Measurements from ENCODE around the gene LGALS7. TPM values are rescaled to one million over a fixed set of nuclear protein-coding genes. Genes with fewer than 3 reads are reported as not detected.
A peak's percentile ranks its signal among the peaks of the same experiment; 100 is the strongest.
"Not testable (repeated sequence)": the region's sequence is repeated elsewhere in the genome, so short reads cannot be mapped to it uniquely, and the experiment has no call there.

Gene LGALS7
- total and polyA plus RNA-seq, 2 of the 13 experiments (the other 11 are each of a cell fraction or from before 2014, with no cell fraction given), result 0.73 TPM; not detected in 1

GRCh38 chr19:38760805-38761517, 12.4 kb downstream of the LGALS7 start:
- ATAC-seq; BruUV-seq (replicated peaks); H3K27me3 ChIP-seq (ENCODE audit: control insufficient read depth in 1 of 2, insufficient read depth in 2 of 2, low read length in 2 of 2); FAIRE-seq; H4K20me1 ChIP-seq (ENCODE audit: insufficient read depth, low read length); H3K36me3 ChIP-seq (replicated peaks in 1 of 2; ENCODE audit: control insufficient read depth in 1 of 2, insufficient read depth in 2 of 2, low read length in 2 of 2); CTCF ChIA-PET (ENCODE audit: low intra/inter-chr PET ratio, low total read pairs); H2AFZ ChIP-seq (ENCODE audit: low read length); intact Hi-C loops (cut with micrococcal nuclease; ENCODE audit: unreplicated experiment); H3K9me3 ChIP-seq (ENCODE audit: low read length); DNase-seq (ENCODE audit: low spot score); in situ Hi-C loops (cut with HindIII; ENCODE audit: extremely low pct_ligation_motif_present, low pct_unique_long_range_greater_than_20kb): not testable (repeated sequence)
- Histone ChIP-seq H3K79me2 (ENCODE audit: insufficient read depth, low read length) (peaks cover 15% of the 10 kb centered on the region), H3K9ac (ENCODE audit: insufficient read depth, low read depth, low read length) (peak overlapping the region; percentile 64; the same call in 1 of the 2 replicates), H3K4me1 (ENCODE audit: insufficient read depth, low read length) (peaks cover 66% of the 10 kb centered on the region), H3K27ac (ENCODE audit: extremely low read length, insufficient read depth, low read length) (peak overlapping the region; percentile 95), H3K4me2 (ENCODE audit: low read depth, low read length) (peak overlapping the region; percentile 84), H3K4me3 (replicated peaks in 1 of 3; ENCODE audit: insufficient read depth in 1 of 3, low read depth in 2 of 3, low read length in 3 of 3) (peak overlapping the region in 1 of 3 experiments; percentile 10; a peak in 1 of 6 replicates)
- peak; percentile 77; the same call in 1 of the 2 replicates for TF ChIP-seq ZBTB38 (CRISPR knock-in tag; IDR thresholded peaks at IDR 0.05)
- peak; percentile 85 for TF ChIP-seq HNRNPK (IDR thresholded peaks at IDR 0.05; ENCODE audit: low read depth, low read length, poor library complexity, severe bottlenecking)
- 0 out of 2 replicates have a peak, but pooled peaks have one; percentile 34 for TF ChIP-seq ADNP (CRISPR knock-in tag; IDR thresholded peaks at IDR 0.05)
- 77% methylated on average over 6 of the region's 6 CpGs for WGBS (ENCODE audit: low lambda C conversion rate)
- POLR2A ChIA-PET, result interaction anchor here (1.0 to 4.0 kb wide), 3 partner anchors 12 to 111 kb away, joined by 3 to 16 read pairs (median 7); partner anchors contain the start of gene ECH1

DNA sequence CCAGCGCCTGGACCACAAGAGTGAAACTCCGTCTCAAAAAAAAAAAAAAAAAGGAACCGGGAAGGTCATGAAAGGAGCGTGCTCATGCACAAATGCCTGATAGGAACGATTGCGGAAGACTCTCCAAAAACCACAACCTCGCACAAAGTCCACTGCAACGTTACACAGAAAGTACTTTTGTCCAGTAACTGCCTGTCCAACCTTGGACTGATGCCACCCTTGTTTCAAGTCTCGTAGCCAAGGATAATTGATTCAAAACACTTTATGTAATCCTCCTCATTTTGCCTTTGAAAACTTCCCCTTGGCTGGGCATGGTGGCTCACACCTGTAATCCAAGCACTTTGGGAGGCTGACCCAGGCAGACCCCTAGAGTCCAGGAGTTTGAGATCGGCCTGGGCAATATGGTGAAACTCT, 13.7 kb downstream of the LGALS7 start:
- Histone ChIP-seq H3K4me3 (replicated peaks in 1 of 3; ENCODE audit: insufficient read depth in 1 of 3, low read depth in 2 of 3, low read length in 3 of 3) (no peak overlapping the region), H3K4me2 (ENCODE audit: low read depth, low read length) (peak overlapping the region; percentile 62), H3K36me3 (replicated peaks in 1 of 2; ENCODE audit: control insufficient read depth in 1 of 2, insufficient read depth in 2 of 2, low read length in 2 of 2) (no peaks in the 10 kb centered on the region), H3K79me2 (ENCODE audit: insufficient read depth, low read length) (peaks cover 15% of the 10 kb centered on the region), H3K9ac (ENCODE audit: insufficient read depth, low read depth, low read length) (peak overlapping the region; percentile 47), H3K27ac (ENCODE audit: extremely low read length, insufficient read depth, low read length) (peak overlapping the region; percentile 95), H3K9me3 (ENCODE audit: low read length) (no peaks in the 10 kb centered on the region), H3K27me3 (ENCODE audit: control insufficient read depth in 1 of 2, insufficient read depth in 2 of 2, low read length in 2 of 2) (no peaks in the 10 kb centered on the region), H3K4me1 (ENCODE audit: insufficient read depth, low read length) (peaks cover 71% of the 10 kb centered on the region), H4K20me1 (ENCODE audit: insufficient read depth, low read length) (no peaks in the 10 kb centered on the region), H2AFZ (ENCODE audit: low read length) (no peak overlapping the region)
- ATAC-seq (peak; percentile 77), FAIRE-seq (peak; percentile 97), DNase-seq (ENCODE audit: low spot score) (peak; percentile 98)
- CTCF ChIA-PET (ENCODE audit: low intra/inter-chr PET ratio, low total read pairs), result no interaction called here
- 3% methylated on average over 10 of the region's 10 CpGs for WGBS (ENCODE audit: low lambda C conversion rate)
- no TSS peak for BruUV-seq (replicated peaks)
- in situ Hi-C loops (cut with HindIII; ENCODE audit: extremely low pct_ligation_motif_present, low pct_unique_long_range_greater_than_20kb) (no loop called here), intact Hi-C loops (cut with micrococcal nuclease; ENCODE audit: unreplicated experiment) (no loop called here)
- POLR2A ChIA-PET, result interaction anchor here (0.8 to 4.0 kb wide), 4 partner anchors 12 to 110 kb away, joined by 3 to 16 read pairs (median 6); partner anchors contain the start of gene ECH1
- TF ChIP-seq MATR3 (CRISPR knock-in tag; IDR thresholded peaks at IDR 0.05) (no peak), ZNF574 (CRISPR knock-in tag; IDR thresholded peaks at IDR 0.05) (peak; percentile 57), ATF4 (CRISPR knock-in tag; IDR thresholded peaks at IDR 0.05) (peak in 1 of 2 experiments; percentile 63; a peak in 2 of 4 replicates), TBP (CRISPR knock-in tag; IDR thresholded peaks at IDR 0.05) (no peak), ELF3 (CRISPR knock-in tag; IDR thresholded peaks at IDR 0.05) (peak; percentile 97), HNRNPL (IDR thresholded peaks at IDR 0.05; ENCODE audit: low read depth, low read length) (no peak), RFX1 (IDR thresholded peaks at IDR 0.05) (peak; percentile 27; the same call in 1 of the 2 replicates), ZNF720 (CRISPR knock-in tag; IDR thresholded peaks at IDR 0.05) (no peak), NR2F1 (CRISPR knock-in tag; IDR thresholded peaks at IDR 0.05) (peak; percentile 16 to 53; a peak in 2 of 4 replicates)

Data from HepG2 (cell line).